SHP77 treated with DMSO at 0.1 percent for 48 hours (cell line): ENCODE data around the gene S100A3.

Experiments
- DNase-seq: peaks from one replicate; lab custom pipeline; 2025; lab: John Stamatoyannopoulos, UW

Gene S100A3

DNA sequence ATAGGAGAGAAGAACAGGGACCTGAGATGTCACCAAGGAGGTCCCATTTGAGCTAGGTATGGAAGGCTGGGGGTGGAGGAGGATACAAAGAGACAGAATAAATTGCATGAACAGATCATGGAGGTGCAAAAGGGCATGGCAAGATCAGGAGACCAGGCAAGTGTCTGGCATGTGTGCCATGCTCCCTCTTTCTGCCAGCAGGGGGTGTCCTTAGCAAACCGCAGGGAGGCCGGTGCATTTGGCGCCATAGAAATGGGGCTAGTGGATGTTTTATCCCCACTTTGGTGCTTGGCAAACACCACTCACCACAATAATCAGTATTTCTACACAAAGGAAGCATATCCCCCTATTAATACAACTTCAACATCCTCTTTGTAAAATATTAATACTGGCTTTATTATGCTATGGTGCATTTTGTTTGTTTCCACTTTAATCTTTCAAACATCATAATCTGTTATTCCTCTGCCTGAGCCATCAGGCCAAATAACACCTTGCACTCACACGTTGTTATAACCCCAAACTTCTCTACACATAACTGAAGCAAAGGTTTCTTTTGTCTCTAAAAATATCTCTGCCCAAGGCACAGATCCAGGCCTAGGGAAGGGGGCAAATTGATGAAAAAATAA lies 39.2 kb downstream of the S100A3 start:
- peak; percentile 70 for DNase-seq

DNA sequence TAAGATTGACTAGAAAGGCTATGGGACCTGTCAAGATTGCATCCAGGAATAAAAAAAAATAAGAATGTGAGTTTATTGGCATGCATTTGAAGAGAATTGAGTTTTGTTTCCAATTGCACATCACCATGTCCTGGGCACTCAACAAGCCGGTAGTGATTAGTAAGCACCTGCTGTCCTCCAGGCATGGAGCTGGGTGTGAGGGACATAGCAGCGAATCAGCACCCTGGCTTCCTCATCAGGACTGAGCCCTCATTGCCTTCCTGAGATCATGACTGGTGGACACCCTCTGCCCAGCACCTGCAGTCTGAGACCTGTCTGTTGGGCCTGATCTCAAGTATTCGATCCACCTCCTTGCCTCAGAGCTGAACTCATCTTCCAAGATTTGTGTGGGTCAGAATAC lies 40.0 kb downstream of the S100A3 start:
- no peak for DNase-seq

DNA sequence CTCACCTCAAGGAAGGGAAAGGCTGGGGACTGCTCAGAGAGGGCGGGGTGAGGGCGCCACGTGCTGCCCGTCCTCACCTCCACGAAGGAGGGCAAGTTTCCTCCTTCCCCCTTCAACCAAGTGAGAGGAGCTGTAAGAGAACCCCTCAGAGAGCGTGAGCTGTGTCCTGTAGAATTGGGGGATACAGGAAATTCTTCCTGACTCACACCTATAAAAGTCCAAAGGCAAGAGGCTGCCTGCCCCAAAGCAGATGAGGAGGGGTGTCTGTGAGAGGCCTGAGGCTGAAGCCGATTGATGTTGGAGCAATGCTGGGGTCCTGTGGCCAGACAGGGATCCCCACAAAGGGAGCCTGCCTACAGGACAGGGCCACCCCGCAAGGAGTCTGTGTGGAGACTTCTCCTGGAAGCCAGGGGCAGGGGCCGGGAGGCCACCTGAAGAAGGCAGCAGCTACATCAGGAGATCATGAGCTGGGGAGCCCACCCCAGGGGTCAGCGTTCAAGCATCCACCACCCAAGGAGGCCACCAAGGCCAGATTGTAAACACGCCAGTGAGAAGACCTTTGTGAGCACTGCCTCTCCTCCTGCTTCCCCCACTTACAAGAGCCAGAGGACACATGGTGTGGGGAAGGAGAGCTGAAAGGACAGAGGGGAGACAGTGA lies 41.0 kb downstream of the S100A3 start:
- DNase-seq = no peak

DNA sequence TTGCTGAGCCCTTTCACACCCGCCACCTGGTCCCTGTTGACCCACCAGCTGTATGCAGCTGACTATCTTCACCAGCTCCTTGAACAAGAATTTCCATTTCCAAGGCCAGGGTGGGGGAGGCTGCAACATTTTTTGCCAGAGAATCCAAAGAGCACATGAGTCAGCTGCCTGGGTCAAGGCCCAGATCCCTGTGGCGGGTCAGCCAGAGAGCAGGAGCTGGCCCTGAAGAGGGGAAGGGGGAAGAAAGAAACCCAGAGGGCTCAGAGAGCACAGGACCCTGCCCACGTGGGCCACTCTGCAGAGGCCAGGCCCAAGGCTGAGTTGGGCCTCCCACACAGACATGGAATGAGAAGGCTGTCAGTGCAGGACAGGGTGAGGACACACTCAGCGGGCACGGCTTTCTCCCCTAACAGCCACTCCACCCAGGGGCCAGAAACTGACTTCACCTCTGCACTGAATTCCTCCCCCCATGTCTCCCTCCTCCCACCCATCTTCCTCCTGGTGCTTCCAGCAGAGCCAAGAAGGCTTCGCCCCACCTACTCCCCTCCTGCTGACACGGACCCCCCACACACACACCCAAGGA lies 42.1 kb downstream of the S100A3 start:
- no peak for DNase-seq

DNA sequence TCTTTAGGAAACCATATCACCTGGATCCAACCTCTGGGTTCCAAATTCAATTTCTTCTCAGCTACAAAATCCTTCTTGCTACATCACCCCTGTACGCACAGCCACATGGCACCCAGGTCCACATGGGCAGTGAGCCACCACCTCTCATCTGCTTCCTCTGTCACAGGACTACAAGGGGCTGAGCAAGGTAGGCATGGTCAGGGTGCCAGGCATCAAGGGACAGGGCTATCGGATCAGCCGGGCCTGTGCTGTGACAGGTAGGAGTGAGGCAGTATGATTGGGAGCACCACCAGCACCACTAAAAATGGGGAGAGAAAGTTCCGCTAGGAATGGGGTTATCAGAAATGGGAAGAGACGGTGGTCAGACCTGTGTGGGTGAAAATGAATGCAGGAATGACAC lies 42.7 kb downstream of the S100A3 start:
- no peak for DNase-seq

DNA sequence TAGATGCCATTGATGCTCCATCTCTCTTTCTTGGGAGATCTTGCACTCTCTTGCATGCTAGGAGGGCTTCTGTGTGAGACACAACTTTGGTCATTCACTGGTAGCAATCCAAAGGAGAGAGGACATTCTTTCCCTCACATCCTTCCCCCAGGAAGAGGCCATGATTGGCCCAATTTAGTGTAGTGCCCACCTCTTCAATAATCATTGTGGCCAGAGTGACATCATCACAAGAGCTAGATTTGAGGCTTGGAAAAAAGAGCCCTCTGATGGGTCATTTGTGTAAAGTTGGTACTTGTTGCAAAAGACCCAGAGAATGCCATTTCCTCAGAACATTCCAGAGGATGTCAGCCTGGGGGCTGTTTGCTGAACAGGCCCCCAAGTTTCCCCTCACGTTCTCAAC lies 43.5 kb downstream of the S100A3 start:
- no peak for DNase-seq

DNA sequence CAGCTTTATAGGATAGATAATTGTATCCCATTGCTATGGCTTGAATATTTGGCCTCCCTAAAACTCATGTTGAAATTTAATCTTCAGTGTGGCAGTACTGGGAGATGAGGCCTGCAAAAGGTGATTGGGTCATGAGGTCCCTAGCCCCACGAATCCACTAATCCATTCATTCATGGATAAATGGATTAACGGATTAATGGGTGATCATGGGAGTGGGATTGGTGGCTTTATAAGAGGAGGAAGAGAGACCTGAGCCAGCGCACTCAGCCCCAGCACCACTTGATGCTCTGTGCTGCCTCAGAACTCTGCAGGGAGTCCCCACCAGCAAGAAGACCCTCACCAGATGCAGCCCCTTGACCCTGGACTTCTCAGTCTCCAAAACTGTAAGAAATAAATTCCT lies 45.3 kb downstream of the S100A3 start:
- no peak for DNase-seq

DNA sequence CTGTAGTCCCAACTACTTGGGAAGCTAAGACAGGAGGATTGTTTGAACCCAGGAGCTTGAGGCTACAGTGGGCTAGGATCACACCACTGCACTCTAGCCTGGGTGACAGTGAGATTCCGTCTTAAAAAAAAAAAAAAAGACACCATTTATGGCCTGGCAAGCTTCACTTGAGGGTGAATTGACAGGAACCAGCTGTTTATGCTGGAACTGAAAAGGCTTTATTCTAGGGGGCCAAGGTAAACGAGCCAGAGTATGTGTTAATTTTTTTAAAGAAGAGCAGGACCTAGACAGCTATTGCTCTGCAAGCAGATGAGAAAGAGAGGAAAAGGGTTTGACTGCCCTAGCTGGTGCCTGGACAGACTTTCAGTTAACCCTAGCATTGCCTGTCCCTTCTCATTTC lies 50.3 kb downstream of the S100A3 start:
- DNase-seq = no peak
